ENCODE measurements around the gene KIF17.

Gene KIF17

GRCh38 chr1:20665726-20666125 lies 52.1 kb downstream of the KIF17 start:
- in situ Hi-C loops (cut with MboI; ENCODE audit: low sequenced_read_pairs, unreplicated experiment) = no loop called here
- DNase-seq (ENCODE audit: low spot score) = no peak
- no peak for TF ChIP-seq CTCF (IDR thresholded peaks at IDR 0.05; ENCODE audit: borderline replicate concordance, control extremely low read depth, extremely low read depth, insufficient read depth, missing control alignments)

- in situ Hi-C loops (cut with MboI; ENCODE audit: low sequenced_read_pairs, unreplicated experiment) = no loop called here
- no peak for TF ChIP-seq CTCF (IDR thresholded peaks at IDR 0.05; ENCODE audit: borderline replicate concordance, control extremely low read depth, extremely low read depth, insufficient read depth, missing control alignments)
- DNase-seq (ENCODE audit: low spot score) = no peak
Observed at GRCh38 chr1:20663969-20664715, 53.7 kb downstream of the KIF17 start.

GRCh38 chr1:20663365-20663764 lies 54.4 kb downstream of the KIF17 start:
- no peak for TF ChIP-seq CTCF (IDR thresholded peaks at IDR 0.05; ENCODE audit: borderline replicate concordance, control extremely low read depth, extremely low read depth, insufficient read depth, missing control alignments)
- in situ Hi-C loops (cut with MboI; ENCODE audit: low sequenced_read_pairs, unreplicated experiment) = no loop called here

DNA sequence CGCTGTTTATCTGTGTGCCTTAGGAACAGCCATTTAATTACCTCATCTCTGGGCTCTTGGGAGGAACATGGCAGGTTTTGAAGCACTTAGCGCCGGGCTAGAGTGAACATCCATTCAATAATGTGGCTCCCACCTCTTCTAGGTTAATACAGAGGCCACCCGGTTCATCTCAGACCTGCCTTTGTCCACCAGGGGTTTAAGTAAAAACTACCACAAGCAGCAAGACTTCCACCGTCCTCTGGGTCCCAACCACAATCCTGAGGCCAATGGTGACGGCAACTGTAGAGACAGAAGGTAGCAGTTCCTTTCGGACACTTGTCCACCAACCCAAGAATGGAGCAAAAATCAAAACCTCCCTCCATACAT lies 55.7 kb downstream of the KIF17 start:
- no peak for DNase-seq (ENCODE audit: low spot score)
- no peak for TF ChIP-seq CTCF (IDR thresholded peaks at IDR 0.05; ENCODE audit: borderline replicate concordance, control extremely low read depth, extremely low read depth, insufficient read depth, missing control alignments)
- in situ Hi-C loops (cut with MboI; ENCODE audit: low sequenced_read_pairs, unreplicated experiment) = no loop called here

More at GRCh38 chr1:20663365-20663764, 54.4 kb downstream of the KIF17 start:
- DNase-seq (ENCODE audit: low spot score) = no peak

- TF ChIP-seq CTCF (IDR thresholded peaks at IDR 0.05; ENCODE audit: borderline replicate concordance, control extremely low read depth, extremely low read depth, insufficient read depth, missing control alignments) = peak; percentile 18
- DNase-seq (ENCODE audit: low spot score) = peak; percentile 99
- in situ Hi-C loops (cut with MboI; ENCODE audit: low sequenced_read_pairs, unreplicated experiment) = no loop called here
Observed at GRCh38 chr1:20661207-20662109, 56.3 kb downstream of the KIF17 start, which contains the start of gene DDOST. DDOST (minus strand) TSS chr1:20661369; CDS start chr1:20661350, 19 bp downstream.

GRCh38 chr1:20660847-20661206 lies 57.0 kb downstream of the KIF17 start:
- in situ Hi-C loops (cut with MboI; ENCODE audit: low sequenced_read_pairs, unreplicated experiment) = no loop called here
- no peak for TF ChIP-seq CTCF (IDR thresholded peaks at IDR 0.05; ENCODE audit: borderline replicate concordance, control extremely low read depth, extremely low read depth, insufficient read depth, missing control alignments)

More at GRCh38 chr1:20660847-20661206, 57.0 kb downstream of the KIF17 start:
- DNase-seq (ENCODE audit: low spot score) = no peak

Measured in GM13976 (cell line).